NCI-H446 (cell line): Measurements from ENCODE around the gene KCNK7.
"Not testable (repeated sequence)": the region's sequence is repeated elsewhere in the genome, so short reads cannot be mapped to it uniquely, and the experiment has no call there.

Experiments used
- DNase-seq, 2 experiments: peaks; one replicate each; lab custom pipeline; 2025; lab: John Stamatoyannopoulos, UW

Gene KCNK7, protein sequence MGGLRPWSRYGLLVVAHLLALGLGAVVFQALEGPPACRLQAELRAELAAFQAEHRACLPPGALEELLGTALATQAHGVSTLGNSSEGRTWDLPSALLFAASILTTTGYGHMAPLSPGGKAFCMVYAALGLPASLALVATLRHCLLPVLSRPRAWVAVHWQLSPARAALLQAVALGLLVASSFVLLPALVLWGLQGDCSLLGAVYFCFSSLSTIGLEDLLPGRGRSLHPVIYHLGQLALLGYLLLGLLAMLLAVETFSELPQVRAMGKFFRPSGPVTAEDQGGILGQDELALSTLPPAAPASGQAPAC

DNA sequence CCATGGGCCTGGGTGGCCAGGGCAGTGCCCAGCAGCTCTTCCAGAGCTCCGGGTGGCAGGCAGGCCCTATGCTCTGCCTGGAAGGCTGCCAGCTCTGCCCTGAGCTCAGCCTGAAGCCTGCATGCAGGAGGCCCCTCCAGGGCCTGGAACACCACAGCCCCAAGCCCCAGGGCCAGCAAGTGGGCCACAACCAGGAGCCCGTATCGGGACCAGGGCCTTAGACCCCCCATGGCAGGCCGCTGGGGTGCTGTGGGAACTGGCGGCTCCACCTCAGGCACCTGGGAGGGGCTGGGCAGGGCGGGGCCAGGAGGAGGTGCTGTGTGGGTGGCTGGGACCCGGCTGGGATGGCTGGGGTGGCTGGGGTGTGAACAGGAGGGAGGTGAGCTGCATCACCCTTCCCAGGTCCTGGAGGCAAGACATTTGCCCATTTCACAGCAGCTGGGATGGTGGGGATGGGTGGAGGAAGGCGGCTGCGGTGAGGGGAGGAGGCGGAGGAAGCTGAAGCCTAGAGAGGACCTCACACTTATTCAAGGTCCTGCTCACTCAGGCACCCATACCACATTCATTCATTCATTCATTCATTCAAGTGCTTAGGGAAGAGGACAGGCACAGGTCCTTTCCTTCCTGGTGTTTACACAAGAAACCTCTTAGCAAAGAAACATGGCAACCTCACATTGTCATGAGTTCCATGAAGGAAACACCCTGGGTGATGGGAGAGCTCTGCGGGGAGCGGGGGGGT lies at the start of gene KCNK7:
Gene KCNK7, minus strand, starts transcription at position 258 of the 739 bp plus-strand sequence. Its CDS starts 28 bp downstream, at position 230.
- peak in 1 of 2 experiments; percentile 27 for DNase-seq

- DNase-seq: no peak
These were observed 49.2 kb upstream of the KCNK7 start for GRCh38 chr11:65644837-65645236.

- DNase-seq: no peak
These were observed 48.4 kb upstream of the KCNK7 start for GRCh38 chr11:65643971-65644370.

- DNase-seq: no peak
These were observed 46.5 kb upstream of the KCNK7 start for GRCh38 chr11:65642014-65642671.

DNA sequence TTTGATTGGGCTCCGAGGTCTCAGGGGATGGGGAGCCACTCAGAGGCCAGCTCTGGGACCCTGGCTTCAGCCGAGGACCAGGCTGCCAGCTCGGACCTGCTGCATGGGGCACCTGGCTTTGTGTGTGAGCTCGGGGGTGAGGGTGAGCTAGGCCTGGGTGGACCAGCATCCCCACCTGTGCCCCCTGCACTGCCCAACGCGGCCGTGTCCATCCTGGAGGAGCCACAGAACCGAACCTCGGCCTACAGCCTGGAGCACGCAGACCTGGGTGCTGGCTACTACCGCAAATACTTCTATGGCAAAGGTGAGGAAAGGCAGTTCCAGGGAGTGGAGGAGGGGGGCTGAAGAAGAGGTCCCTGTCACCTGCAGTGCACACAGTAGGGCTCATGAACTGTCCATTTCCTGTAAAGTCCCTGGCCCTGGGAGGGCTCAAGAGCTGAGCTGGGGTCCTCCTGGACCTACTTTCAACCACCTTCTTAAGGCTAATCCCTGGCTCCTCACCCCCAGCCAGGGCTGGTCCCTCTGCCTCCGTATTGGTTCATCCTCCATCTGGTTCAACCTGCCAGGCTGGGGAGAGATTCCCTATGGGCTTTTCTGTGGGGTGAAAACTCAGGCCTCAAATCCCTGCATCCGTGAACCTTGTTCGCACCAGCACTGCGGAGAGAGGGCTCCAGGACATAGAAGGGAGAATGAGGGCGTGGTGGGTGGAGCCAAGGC lies 45.9 kb upstream of the KCNK7 start:
- DNase-seq: no peak

DNA sequence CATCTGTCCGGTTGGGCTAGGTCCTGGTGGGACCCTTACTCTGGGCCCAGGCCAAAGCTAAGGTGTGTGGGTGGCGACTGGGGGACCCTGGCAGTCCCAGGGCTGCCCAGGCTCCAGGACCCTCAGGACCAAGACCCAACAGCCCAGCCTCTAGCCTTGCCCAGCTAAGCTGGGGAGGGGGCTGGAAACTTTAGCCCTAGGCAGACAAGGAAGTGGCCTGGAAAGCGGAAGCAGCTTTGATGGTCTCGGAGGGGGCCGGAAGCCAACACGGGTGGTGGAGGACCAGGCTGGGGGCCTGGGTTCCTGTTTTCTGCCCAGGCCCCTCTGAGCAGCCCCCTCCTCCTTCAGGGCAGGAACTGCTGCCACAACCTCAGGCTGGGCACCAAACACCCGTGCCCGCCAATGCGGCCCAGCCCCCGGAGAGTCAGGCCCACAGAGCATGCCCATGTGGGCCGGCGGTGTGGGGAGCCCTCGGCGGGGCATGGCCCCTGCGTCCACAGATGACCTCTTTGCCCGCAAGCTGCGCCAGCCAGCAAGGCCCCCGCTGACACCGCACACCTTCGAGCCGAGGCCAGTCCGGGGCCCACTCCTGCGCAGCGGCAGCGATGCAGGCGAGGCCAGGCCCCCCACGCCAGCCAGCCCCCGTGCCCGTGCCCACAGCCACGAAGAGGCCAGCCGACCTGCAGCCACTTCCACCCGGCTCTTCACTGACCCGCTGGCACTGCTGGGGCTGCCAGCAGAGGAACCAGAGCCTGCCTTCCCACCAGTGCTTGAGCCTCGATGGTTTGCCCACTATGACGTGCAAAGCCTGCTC lies 45.1 kb upstream of the KCNK7 start:
- no peak for DNase-seq

DNA sequence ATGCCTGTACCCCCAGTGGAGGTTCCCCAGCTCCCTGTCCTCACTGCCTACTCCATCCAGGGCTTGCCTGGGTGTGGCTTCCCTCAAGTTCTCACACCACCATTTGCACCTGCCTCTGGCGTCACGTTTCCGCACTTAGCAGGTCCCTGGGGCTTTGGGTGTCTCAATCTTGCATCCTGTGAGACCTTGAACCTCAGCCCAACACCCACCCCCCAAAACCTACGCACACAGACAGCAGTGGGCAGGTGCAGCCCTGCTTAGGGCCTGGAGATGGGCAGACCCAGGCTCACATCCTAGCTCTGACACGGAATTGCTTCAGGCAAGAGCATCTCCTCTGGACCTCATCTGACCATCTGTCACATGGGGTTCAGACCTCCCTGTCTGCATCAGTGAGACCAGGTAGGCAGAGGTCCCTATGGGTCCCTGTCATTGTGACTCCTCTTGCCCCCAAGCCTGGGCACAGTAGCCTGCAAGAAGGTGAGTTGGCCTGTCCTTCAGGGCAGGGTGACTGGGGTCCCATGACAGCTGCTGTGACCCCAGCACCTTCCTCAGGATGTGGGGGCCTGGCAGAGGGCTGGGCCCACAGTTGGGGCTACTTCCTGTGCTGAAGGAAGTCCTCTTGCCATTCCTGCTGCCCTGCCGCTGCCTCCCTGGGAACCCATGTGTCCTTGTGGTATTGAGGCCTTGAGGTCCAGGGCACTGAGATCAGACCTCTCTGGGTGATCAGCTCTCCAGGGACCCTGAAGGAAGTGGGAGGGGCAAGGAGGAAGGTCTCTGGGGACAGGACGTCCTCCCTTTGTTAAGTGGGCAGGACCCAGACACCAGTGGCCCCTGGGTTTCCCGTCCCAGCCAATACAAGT lies 44.3 kb upstream of the KCNK7 start:
- no peak for DNase-seq

DNA sequence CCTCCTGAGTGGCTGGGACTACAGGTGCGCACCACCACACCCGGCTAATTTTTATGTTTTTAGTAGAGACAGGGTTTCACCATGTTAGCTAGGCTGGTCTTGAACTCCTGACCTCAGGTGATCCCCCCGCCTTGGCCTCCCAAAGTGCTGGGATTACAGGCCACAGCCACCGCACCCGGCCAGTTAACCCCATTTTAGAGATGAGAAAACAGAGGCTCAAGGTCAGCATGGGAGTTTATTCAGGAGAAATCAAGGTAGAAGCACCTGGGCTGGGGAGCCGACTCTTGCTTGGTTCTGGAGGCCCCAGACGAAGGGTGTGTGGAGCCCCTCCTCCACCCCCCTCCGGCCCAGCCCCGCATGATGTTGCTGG lies 43.6 kb upstream of the KCNK7 start:
- DNase-seq: not testable (repeated sequence)

DNA sequence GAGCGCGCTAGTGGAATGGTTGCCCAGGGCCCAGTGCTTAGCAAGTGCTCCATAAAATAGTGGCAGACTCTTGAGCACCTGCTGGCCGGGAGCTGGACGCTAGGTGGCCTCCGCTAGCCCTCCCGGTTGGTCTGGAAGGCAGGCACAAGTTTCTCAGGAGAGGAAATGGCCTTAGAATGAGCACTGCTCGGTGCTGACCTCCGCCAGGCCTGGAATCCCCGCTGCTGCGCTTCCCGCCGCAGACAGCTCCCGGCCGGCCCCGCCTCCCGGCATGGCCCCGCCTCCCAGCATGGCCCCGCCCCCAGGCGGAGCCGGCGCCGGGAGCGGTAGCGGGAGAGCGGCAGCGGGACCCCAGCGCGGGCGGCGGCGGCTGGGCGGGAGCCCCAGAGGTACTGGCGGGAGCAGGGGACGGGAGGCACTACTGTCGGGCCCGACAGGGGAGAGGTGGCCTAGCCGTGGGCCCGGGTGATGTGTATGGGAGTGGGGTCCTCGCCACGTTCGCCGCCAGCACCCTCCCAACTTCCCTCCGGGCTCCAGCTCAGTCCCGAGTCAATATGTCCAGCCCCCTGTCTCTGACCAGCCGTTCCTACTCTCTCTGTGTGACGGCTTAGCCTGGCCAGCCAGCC lies 42.3 kb upstream of the KCNK7 start, which contains the start of gene SIPA1:
Gene SIPA1, plus strand, starts transcription at position 308 of the 626 bp plus-strand sequence. CDS start 2,821 bp downstream, outside the sequence.
- DNase-seq: peak in 1 of 2 experiments; percentile 77

GRCh38 chr11:65637032-65637557 lies 41.5 kb upstream of the KCNK7 start:
- DNase-seq: no peak

DNA sequence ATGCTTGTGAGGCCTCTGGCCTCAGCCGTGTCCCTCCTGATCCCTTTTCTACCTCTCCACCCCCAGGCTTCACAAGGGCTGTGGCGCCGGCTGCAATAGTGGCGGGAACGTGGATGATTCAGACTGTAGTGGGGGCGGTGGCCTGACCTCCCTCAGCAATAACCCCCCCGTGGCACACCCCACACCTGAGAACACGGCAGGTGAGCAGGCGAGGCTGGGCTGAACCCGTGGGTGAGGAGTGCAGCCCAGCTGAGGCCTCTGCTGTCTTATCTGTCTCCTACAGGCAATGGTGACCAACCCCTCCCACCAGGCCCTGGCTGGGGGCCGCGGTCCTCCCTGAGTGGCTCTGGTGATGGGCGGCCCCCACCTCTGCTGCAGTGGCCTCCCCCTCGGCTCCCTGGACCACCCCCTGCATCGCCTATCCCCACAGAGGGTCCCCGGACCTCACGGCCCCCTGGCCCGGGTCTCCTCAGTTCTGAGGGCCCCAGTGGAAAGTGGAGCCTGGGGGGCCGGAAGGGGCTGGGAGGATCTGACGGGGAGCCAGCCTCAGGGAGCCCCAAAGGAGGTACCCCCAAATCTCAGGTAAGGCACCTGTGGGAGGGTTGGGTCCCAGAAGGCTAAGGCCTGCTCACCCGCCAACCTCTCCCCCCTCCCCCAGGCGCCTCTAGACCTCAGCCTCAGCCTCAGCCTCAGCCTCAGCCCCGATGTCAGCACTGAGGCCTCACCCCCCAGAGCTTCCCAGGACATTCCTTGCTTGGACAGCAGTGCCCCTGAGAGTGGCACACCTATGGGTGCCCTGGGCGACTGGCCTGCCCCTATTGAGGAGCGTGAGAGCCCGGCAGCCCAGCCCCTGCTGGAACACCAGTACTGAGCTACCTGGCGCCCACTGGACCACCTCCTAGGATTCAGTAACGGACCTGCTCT lies 40.8 kb upstream of the KCNK7 start:
- no peak for DNase-seq

GRCh38 chr11:65634905-65635731 lies 39.5 kb upstream of the KCNK7 start:
- no peak for DNase-seq

GRCh38 chr11:65634440-65634839 lies 38.8 kb upstream of the KCNK7 start:
- DNase-seq: no peak

- no peak for DNase-seq
These were observed 38.5 kb upstream of the KCNK7 start for GRCh38 chr11:65634109-65634436.

- no peak for DNase-seq
These were observed 37.9 kb upstream of the KCNK7 start for GRCh38 chr11:65633390-65634108.

GRCh38 chr11:65630215-65630614 lies 34.6 kb upstream of the KCNK7 start:
- DNase-seq: no peak

GRCh38 chr11:65629579-65629978 lies 34.0 kb upstream of the KCNK7 start:
- no peak for DNase-seq
